ENCODE results near the gene TGFBR3L. TPM values are rescaled to one million over a fixed set of nuclear protein-coding genes. Genes with fewer than 3 reads are reported as not detected.

Gene TGFBR3L
- total and polyA plus RNA-seq, 2 of the 13 experiments (the other 11 are each of a cell fraction or from before 2014, with no cell fraction given) = 0.20 to 1.0 TPM

DNA sequence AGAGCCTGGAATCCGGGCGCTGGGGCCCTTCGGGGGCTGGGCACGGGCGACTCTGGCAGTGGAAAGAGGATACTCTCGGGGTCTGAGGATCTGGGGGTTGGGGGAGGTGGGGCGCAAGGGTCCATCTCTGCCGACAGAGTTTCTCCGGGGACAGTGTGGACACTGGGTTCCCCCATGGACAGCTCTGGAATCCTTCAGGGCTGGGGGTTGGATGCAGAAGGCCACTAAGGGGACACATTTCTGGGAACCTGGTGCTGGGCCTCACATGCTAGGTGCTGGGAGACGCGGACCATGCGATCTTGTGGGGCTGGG is 2.3 kb downstream of the TGFBR3L start:
- peak overlapping the region; percentile 49; the same call in 1 of the 2 replicates for H3K9ac ChIP-seq (ENCODE audit: insufficient read depth, low read depth, low read length)
- H3K9me3 ChIP-seq (ENCODE audit: low read length) = no peaks in the 10 kb centered on the region
- POLR2A ChIA-PET = interaction anchor here (1.1 to 6.4 kb wide), 3 partner anchors 15 to 27 kb away, joined by 3 to 85 read pairs (median 83); partner anchors contain the start of genes MAP2K7 and TIMM44
- ATAC-seq (no peak), DNase-seq (ENCODE audit: low spot score) (no peak), FAIRE-seq (no peak)
- H2AFZ ChIP-seq (ENCODE audit: low read length) = no peak overlapping the region
- H3K27me3 ChIP-seq (ENCODE audit: control insufficient read depth in 1 of 2, insufficient read depth in 2 of 2, low read length in 2 of 2) = no peaks in the 10 kb centered on the region; a peak in 1 of 5 replicates
- TF ChIP-seq ZNF501 (CRISPR knock-in tag; IDR thresholded peaks at IDR 0.05) (0 out of 2 replicates have a peak, but pooled peaks have one; percentile 5), CBX2 (IDR thresholded peaks at IDR 0.05; ENCODE audit: low read depth, low read length) (no peak), CBX2 (CRISPR knock-in tag; IDR thresholded peaks at IDR 0.05; ENCODE audit: low read depth) (no peak), POLR2G (IDR thresholded peaks at IDR 0.05; ENCODE audit: low read depth, low read length) (0 out of 2 replicates have a peak, but pooled peaks have one; percentile 19)
- TF ChIP-seq, protein P1, sequence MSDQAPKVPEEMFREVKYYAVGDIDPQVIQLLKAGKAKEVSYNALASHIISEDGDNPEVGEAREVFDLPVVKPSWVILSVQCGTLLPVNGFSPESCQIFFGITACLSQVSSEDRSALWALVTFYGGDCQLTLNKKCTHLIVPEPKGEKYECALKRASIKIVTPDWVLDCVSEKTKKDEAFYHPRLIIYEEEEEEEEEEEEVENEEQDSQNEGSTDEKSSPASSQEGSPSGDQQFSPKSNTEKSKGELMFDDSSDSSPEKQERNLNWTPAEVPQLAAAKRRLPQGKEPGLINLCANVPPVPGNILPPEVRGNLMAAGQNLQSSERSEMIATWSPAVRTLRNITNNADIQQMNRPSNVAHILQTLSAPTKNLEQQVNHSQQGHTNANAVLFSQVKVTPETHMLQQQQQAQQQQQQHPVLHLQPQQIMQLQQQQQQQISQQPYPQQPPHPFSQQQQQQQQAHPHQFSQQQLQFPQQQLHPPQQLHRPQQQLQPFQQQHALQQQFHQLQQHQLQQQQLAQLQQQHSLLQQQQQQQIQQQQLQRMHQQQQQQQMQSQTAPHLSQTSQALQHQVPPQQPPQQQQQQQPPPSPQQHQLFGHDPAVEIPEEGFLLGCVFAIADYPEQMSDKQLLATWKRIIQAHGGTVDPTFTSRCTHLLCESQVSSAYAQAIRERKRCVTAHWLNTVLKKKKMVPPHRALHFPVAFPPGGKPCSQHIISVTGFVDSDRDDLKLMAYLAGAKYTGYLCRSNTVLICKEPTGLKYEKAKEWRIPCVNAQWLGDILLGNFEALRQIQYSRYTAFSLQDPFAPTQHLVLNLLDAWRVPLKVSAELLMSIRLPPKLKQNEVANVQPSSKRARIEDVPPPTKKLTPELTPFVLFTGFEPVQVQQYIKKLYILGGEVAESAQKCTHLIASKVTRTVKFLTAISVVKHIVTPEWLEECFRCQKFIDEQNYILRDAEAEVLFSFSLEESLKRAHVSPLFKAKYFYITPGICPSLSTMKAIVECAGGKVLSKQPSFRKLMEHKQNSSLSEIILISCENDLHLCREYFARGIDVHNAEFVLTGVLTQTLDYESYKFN (CRISPR knock-in tag; conservative IDR thresholded peaks at IDR 0.05) = no peak
- in situ Hi-C loops (cut with HindIII; ENCODE audit: extremely low pct_ligation_motif_present, low pct_unique_long_range_greater_than_20kb) = no loop called here
- intact Hi-C loops (cut with micrococcal nuclease; ENCODE audit: unreplicated experiment) = no loop called here
- no peaks in the 10 kb centered on the region for H3K79me2 ChIP-seq (ENCODE audit: insufficient read depth, low read length)
- H3K4me2 ChIP-seq (ENCODE audit: low read depth, low read length) = peak overlapping the region; percentile 89
- CTCF ChIA-PET (ENCODE audit: low intra/inter-chr PET ratio, low total read pairs) = no interaction called here
- H3K36me3 ChIP-seq (replicated peaks in 1 of 2; ENCODE audit: control insufficient read depth in 1 of 2, insufficient read depth in 2 of 2, low read length in 2 of 2) = peaks cover 4 to 7% of the 10 kb centered on the region in 2 experiments; a peak in 2 of 5 replicates
- 17% methylated on average over 4 of the region's 12 CpGs for WGBS (ENCODE audit: low lambda C conversion rate)
- BruUV-seq (replicated peaks) = no TSS peak
- H3K4me3 ChIP-seq (replicated peaks in 1 of 3; ENCODE audit: insufficient read depth in 1 of 3, low read depth in 2 of 3, low read length in 3 of 3) = peak overlapping the region; percentile 40 to 70 (median 57); a peak in 5 of 6 replicates
- H3K27ac ChIP-seq (ENCODE audit: extremely low read length, insufficient read depth, low read length) = peak overlapping the region; percentile 30
- peaks cover 5% of the 10 kb centered on the region; the same call in 1 of the 2 replicates for H4K20me1 ChIP-seq (ENCODE audit: insufficient read depth, low read length)
- H3K4me1 ChIP-seq (ENCODE audit: insufficient read depth, low read length) = peaks cover 41% of the 10 kb centered on the region

Data from HepG2 (cell line).